Stromal cell of bone marrow (primary cell): Measurements from ENCODE around the gene PCNX1.
A peak's percentile ranks its signal among the peaks of the same experiment; 100 is the strongest.
"Not testable (repeated sequence)": the region's sequence is repeated elsewhere in the genome, so short reads cannot be mapped to it uniquely, and the experiment has no call there.

Source experiments
- DNase-seq: peaks from one replicate; pipeline ENCODE4 v3.0.0-alpha.2; 2012; ENCODE audit warnings: low read depth

The PCNX1 gene

DNA sequence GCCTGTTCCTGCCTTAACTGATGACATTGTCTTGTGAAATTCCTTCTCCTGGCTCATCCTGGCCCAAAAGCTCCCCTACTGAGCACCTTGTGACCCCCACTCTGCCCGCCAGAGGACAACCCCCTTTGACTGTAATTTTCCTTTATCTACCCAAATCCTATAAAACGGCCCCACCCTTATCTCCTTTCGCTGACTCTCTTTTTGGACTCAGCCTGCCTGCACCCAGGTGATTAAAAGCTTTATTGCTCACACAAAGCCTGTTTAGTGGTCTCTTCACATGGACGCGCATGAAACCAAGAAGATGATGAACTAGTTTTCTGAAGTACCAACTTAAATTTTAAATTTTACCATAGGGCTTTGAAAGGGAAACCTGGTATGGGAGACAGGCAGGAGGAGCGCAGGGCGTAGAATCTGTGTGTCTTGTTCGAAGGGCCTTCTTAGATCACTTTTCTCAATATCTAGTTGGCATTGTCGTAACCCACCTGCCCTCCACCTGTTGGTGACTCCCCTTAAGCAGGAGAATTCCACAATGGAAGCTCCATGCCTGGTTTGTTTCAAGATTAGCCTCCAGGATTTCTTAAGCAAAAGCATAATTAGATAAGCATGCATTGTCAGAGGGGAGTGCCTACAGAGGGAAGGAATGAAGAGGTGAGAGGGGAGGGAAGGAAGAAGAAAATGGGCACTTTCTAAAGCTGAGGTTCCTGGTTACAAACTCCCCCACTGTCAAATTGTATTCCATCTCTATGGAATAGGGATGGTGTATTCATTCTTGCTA lies 222.6 kb downstream of the PCNX1 start:
- DNase-seq, result not testable (repeated sequence)

DNA sequence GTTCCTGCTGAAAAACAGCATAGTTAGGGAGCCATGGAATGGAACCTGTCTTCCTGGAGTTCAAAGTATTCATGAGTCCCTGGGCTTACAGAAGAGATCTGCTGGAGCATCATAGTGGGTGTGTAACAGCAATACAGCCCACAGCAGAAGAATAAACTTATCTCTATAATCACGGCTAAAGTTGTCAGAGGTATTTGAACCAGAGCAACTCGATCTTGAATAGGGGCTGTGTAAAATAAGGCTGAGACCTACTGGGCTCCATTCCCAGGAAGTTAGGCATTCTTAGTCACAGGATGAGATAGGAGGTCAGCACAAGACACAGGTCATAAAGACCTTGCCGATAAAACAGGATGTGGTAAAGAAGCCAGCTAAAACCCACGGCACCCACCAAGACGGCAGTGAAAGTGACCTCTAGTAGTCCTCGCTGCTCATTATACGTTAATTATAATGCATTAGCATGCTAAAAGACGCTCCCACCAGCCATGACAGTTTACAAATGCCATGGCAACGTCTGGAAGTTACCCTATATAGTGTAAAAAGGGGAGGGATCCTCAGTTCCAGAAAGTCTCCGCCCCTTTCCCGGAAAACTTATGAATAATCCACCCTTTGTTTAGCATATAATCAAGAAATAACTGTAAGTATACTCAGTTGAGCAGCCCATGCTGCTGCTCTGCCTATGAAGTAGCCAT lies 223.4 kb downstream of the PCNX1 start:
- DNase-seq, result peak; percentile 54

GRCh38 chr14:71133296-71133695 lies 226.0 kb downstream of the PCNX1 start:
- DNase-seq, result no peak

- DNase-seq, result no peak
Observed at GRCh38 chr14:71135496-71135895, 228.2 kb downstream of the PCNX1 start.

DNA sequence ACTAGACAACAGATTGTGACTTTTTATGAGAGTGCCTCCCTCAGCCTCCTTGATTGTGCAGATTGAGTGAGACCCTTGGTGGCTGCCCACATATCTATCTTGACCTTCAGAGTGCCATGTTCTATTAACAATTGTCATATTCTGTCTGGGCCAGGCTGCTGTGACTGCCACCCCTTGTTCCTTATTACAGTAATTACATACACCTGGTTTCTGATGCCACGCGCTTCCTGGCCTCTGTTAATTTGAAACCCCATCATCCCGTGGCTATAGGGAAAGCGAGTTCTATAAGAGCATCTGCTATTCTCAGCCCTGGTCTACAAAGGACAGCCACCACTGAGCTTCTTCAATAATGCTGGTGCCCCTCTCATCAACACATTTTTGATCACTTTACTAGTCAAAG lies 228.7 kb downstream of the PCNX1 start:
- DNase-seq, result no peak

DNA sequence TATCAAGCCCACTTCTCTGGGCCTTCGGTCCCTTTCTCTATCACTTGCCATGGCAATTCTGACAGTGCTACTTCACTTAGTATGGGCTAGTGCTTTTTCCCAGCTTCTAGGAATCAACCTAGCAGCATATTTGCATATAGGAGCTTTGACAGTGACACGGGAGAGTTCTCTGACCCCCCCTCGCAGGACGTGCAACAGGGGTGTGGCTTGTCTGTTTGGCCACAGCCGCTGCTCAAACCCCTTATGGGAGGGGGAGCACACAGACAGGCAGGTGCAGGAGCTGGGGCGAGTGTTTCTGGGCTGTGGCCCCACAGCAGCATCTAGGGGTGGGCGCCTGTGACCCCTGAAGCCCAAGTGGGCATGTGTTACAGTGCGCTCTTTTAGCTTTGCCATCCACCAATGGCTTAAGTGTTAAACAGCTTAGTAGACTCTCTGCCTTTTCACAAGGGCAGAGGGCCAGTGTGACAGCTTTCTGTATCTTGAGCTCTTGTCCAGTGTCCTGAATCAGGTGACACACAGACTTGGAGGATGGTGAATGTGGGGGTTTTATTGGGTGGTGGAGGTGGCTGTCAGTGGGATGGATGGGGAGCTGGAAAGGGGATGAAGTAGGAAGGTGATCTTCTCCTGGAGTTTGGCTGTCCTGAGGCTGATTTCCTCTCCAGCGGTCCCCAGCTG lies 229.3 kb downstream of the PCNX1 start:
- DNase-seq, result no peak

DNA sequence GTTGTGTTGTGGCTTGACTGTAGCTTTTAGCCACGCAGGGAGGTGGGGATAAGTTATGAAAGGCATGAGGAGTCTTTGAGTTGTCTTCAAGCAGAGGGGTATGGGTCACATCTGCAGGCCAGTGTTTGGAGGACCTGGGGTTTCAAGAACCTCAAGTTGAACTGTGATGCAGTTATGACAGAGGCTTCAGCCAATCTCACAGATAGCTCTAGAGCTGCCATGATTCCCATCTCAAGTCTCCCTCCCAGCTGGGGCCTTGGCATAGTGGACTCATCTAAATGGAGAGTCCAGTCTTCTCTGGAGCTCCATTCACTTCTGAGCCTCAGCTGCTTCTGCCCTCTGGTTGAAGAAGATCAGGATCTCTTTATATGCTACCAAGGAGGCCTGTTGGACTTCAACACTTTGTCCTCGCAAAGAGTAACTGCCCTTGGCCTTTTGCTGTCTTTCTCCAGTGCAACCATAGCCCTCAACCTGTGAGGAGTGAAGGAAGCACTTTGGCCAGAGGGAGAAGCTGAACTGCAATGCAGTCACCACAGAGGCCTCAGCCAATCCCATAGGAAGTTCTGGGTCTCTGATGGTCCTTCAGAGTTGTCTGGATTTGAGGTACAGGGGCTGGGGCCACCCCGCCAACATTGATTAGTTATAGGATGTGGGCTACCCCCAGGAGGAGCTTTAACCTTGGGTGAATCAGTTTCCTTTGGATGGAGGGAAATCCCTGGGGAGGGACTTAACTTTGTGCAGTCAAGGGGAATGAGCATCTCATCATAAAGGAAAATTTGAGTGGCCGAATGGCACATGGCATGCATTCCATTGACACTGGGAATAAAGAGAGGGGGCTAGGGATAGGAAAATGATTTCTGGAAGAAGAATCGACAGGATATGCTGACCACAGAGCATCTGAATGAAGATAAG lies 230.5 kb downstream of the PCNX1 start:
- no peak for DNase-seq

DNA sequence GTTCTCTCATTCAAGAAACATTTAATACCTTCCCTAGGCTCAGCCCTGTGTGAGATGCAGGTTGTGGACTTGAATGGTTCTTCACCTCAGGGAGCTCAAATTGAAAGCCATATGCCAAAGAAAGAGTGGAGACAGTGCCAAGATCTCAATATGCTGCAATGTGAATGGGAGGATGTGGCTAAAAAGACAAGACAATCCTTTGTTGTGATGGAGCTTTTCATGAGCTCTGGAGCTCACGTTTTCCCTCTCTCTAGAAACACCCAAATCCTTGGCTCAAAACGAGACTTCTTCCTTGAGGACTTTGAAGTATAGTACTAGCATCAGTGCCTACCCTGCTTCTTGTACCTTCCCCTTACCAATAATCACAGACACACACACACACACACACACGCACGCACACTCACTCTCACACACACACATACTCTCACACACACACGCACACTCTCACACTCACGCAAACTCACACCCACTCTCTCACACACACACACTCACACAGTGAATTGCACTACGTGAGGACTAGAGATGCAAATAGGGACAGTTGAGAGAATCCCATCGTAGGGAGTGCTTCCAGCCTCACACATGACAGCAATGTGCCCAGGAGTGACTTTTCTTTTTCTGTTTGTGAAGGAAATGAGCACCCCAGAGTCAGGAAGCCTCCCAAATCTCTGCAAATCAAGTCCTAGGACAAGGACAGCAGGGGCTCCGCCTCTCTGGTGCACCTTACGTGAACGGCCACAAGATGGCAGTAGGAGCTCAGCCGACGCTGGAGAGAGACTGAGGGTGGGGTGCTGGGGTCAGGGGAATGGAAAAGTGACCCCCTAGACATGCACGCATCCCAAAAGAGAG lies 231.4 kb downstream of the PCNX1 start:
- DNase-seq, result no peak

GRCh38 chr14:71139294-71139946 lies 232.2 kb downstream of the PCNX1 start:
- no peak for DNase-seq

- no peak for DNase-seq
Observed at GRCh38 chr14:71140157-71140556, 232.9 kb downstream of the PCNX1 start.

DNA sequence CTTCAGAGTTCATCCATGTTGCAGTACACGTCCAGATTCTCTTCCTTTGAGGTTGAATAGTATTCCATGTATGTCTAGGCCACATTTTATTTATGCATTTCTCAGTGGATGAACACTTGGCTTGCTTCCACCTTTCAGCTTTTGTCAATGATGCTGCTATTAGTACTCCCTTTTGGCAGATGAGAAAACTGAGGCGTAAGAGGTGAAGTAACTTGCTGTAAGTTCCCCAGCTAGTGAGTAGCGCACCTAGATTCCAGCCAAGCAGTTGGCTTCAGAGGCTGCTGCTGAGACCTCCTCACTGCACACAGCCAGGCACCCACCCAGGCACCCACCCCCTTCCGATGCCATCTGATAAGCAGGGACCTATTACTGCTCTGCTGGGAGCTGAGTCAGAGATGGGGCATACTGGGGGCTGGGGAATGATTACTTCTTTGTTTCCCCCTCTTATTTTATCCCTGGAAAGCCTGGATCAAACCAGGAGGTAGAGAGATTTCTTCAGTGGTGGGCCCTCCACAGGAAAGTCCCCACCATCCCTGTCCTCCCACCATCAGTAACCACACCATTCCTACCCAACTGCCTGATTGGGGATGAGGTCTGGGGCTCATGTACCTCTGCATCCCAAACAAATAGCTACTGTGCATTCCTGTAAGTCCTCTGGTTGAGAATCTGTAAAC lies 234.6 kb downstream of the PCNX1 start:
- DNase-seq, result no peak

DNA sequence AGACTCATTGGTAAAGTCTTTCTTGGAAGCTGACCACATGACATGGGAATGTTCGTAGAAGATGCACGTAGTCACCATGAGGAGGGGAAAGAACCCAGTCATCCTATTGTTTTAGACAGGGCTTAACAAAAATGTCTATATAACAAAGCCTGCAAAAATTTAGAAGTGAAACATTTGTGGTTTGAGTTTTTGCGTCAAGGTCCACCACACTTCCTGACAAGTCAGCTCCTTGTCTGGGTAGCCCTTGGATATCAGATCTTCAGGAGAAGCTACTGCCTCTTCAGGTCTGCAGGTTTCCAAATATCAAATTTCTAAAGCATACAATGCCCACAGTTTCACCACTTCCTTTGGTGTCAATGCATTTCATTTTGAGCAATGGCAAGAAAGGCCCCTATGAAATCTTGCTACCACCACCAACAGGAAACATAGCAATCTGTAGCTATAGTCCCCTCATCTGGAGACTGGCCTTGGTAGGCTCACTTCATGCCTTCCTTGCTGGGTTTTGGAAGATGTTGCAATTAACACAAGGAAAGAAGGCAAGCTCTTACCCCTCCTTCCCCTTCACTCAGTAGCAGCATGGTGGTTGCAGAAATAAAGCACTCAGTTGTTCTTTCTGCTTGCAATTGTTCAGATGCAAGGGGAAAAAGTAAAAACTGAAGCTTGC lies 235.2 kb downstream of the PCNX1 start:
- peak; percentile 71 for DNase-seq

DNA sequence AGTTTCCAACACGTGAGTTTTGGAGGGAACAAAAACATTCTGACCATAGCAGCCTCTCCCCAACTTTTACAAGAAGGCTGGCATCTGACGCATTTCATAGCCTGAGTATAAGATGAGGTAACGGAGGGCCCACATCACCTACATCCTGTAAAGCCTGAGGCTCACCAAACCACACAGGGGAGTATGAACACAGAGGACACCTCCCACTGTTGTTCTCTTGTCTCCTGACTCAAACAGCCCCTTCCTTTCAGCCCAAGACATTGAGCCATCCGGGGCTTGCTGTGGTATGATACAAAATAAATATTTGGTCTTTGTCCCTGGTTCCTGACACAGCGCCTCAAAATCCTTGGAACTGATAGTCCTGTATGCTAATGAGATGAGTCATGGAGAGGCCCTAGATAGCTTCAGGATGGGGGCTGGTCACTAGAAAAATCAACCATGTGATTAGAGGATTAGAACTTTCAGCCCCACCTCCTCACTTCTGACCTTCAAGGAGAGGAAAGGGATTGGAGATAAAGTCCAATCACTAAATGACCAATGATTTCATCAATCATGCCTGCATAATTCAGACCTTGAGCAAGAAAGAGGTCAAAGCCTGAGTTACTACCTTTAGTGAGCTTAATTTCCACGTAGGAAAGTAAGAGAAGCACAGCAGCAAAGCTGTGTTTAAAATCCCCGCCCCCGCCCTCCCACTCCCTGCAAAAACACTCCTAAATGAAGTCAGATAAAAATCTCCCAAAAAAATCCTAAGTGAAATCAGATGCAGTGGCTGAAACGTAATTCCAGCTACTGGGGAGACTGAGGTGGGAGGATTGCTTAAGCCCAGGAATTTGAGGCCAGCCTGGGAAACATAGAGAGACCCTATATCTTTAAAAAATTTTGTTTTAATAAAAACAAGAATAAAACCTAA lies 236.4 kb downstream of the PCNX1 start:
- DNase-seq, result no peak

DNA sequence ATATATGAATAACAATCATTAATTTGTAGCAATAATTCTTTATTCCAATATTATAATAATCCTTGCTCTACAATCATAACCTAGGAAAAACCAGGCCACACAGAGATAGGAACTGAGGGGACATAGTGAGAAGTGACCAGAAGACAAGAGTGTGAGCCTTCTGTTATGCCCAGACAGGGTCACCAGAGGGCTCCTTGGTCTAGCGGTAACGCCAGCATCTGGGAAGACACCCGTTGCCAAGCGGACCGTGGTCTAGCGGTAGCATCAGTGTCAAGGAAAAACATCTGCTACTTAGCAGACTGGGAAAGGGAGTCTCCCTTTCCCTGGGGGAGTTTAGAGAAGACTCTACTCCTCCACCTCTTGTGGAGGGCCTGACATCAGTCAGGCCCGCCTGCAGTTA lies 240.1 kb downstream of the PCNX1 start:
- not testable (repeated sequence) for DNase-seq

DNA sequence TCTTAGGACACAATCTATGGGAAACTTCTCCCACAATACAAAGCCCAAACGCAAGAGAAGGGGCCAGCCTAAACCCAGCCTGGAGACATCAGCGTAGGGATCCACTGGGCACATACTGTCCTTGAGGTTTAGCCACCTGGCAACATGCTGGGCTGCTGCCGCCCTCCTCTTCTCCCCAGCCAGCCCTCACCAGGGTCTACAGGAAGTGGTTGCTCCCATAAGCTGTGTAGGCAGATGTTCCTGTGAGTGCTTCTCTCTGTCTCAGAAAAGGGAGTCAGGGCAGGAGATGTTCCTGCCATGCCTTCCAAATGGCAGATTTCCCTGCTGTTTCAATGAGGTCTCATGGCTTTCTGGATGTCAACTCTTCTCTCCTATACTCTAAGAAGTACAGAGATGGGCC lies 241.4 kb downstream of the PCNX1 start:
- no peak for DNase-seq

GRCh38 chr14:71150737-71151136 lies 243.5 kb downstream of the PCNX1 start:
- DNase-seq, result no peak

GRCh38 chr14:71155743-71156142 lies 248.5 kb downstream of the PCNX1 start:
- no peak for DNase-seq
